Measurements from ENCODE around the gene MTHFD1. TPM values are rescaled to one million over a fixed set of nuclear protein-coding genes. Genes with fewer than 3 reads are reported as not detected.

The MTHFD1 gene
- total RNA-seq, 3 donors from 2014 or later (not counting 1 experiment from before 2014, with no cell fraction given) = 27.6 to 34.6 (median 28.0) TPM

DNA sequence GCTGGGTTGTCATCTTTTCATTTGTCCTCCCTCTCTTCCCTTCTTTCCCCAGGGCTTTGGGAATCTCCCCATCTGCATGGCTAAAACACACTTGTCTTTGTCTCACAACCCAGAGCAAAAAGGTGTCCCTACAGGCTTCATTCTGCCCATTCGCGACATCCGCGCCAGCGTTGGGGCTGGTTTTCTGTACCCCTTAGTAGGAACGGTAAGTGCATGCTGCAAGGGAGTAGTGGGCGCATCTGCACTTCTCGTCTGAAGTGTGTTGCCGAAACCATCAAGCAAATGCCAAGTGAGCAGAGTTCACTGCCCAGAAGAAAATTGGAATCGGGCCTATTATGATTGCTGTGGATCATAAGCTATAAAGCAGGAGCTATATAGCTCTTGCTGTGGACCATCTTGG is 66.5 kb downstream of the MTHFD1 start:
- H3K36me3 ChIP-seq (ENCODE audit: control insufficient read depth, insufficient read depth, low read length) = peaks cover 7% of the 10 kb centered on the region
- intact Hi-C loops (cut with micrococcal nuclease) = no loop called here
- H3K27ac ChIP-seq (ENCODE audit: low read length) = no peak overlapping the region
- no peak overlapping the region for H3K4me3 ChIP-seq (ENCODE audit: low read length)
- TF ChIP-seq, protein P1, sequence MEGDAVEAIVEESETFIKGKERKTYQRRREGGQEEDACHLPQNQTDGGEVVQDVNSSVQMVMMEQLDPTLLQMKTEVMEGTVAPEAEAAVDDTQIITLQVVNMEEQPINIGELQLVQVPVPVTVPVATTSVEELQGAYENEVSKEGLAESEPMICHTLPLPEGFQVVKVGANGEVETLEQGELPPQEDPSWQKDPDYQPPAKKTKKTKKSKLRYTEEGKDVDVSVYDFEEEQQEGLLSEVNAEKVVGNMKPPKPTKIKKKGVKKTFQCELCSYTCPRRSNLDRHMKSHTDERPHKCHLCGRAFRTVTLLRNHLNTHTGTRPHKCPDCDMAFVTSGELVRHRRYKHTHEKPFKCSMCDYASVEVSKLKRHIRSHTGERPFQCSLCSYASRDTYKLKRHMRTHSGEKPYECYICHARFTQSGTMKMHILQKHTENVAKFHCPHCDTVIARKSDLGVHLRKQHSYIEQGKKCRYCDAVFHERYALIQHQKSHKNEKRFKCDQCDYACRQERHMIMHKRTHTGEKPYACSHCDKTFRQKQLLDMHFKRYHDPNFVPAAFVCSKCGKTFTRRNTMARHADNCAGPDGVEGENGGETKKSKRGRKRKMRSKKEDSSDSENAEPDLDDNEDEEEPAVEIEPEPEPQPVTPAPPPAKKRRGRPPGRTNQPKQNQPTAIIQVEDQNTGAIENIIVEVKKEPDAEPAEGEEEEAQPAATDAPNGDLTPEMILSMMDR (IDR thresholded peaks at IDR 0.05) = no peak
- Mint-ChIP-seq H3K4me3 (no peak overlapping the region), H3K4me1 (peaks cover 9 to 26% of the 10 kb centered on the region in 2 donors), H3K36me3 (no peaks in the 10 kb centered on the region), H3K27ac (no peak overlapping the region), H3K9me3 (no peaks in the 10 kb centered on the region), H3K27me3 (ENCODE audit: low read depth in 2 of 2) (no peaks in the 10 kb centered on the region)
- H3K9me3 ChIP-seq (ENCODE audit: control insufficient read depth, insufficient read depth, low read length) = no peaks in the 10 kb centered on the region
- DNase-seq = no peak
- 96% methylated on average over 10 of the region's 10 CpGs for WGBS (ENCODE audit: insufficient coverage)
- no peak for ATAC-seq
- H3K4me1 ChIP-seq (ENCODE audit: control insufficient read depth, insufficient read depth, low read length) = peaks cover 13% of the 10 kb centered on the region
- no peaks in the 10 kb centered on the region for H3K27me3 ChIP-seq (ENCODE audit: control insufficient read depth, insufficient read depth, low read length)

DNA sequence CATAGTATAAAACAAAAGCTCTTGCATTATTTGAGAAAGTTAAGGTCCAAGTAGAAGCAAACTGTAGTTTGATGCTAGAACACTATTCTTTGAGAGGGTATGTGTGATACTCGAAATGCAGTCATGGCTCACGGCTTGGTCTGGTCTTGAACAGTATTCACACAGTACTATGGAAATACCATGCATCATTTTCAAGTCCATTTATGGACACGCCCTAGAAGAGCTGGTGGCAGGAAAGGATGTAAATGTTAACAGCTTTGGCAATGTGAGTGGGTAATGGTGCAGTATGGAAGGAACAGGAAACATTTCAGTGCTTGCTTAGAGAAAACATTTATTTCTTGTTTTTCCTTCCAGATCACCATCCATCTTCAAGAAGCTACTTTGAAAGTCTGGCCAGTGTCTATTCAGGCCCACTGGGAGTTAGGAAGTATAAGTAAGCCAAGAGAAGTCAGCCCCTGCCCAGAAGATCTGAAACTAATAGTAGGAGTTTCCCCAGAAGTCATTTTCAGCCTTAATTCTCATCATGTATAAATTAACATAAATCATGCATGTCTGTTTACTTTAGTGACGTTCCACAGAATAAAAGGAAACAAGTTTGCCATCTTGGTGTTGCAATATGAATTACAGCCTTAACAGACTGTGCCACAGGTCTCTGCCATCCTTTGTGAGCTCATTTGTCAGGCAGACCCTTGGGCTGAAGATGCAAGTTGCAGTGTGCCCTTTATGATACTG is 71.4 kb downstream of the MTHFD1 start:
- no peaks in the 10 kb centered on the region for H3K9me3 Mint-ChIP-seq
- peak in 1 of 3 donors; percentile 60 for ATAC-seq

DNA sequence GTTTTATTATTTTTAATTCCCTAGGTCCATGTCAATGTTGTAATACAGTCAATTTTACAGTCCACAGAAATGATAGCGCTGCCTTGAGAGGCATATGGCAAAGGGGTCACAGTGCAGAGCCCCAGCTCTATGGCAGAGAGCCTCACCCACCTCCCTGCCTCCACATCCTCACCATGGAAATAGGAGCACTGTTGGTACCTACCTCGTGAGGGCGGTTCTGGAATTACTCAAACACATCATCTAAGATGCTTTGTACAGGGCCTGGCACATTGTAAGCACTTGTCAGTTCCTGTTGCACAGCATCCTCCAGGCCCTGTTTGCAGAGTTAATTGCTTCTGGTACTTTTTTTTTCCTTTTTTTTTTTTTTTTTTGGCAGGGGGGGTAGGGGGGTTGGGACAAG is 73.1 kb downstream of the MTHFD1 start:
- Mint-ChIP-seq H3K4me1 (peaks cover 15 to 32% of the 10 kb centered on the region in 2 donors), H3K9me3 (no peaks in the 10 kb centered on the region), H3K27ac (no peak overlapping the region), H3K27me3 (ENCODE audit: low read depth in 2 of 2) (no peaks in the 10 kb centered on the region), H3K4me3 (no peak overlapping the region), H3K36me3 (no peaks in the 10 kb centered on the region)
- Histone ChIP-seq H3K4me1 (ENCODE audit: control insufficient read depth, insufficient read depth, low read length) (peaks cover 18% of the 10 kb centered on the region), H3K27me3 (ENCODE audit: control insufficient read depth, insufficient read depth, low read length) (no peaks in the 10 kb centered on the region), H3K4me3 (ENCODE audit: low read length) (no peak overlapping the region), H3K9me3 (ENCODE audit: control insufficient read depth, insufficient read depth, low read length) (no peaks in the 10 kb centered on the region), H3K36me3 (ENCODE audit: control insufficient read depth, insufficient read depth, low read length) (no peaks in the 10 kb centered on the region), H3K27ac (ENCODE audit: low read length) (no peak overlapping the region)
- intact Hi-C loops (cut with micrococcal nuclease) = no loop called here
- ATAC-seq (no peak), DNase-seq (no peak)
- WGBS (ENCODE audit: insufficient coverage) = 95% methylated on average over 3 of the region's 3 CpGs
- TF ChIP-seq, protein P1 (IDR thresholded peaks at IDR 0.05) = no peak

More for the DNA sequence above, 71.4 kb downstream of the MTHFD1 start:
- Mint-ChIP-seq H3K27ac (peak overlapping the region; percentile 6 to 51), H3K4me1 (peaks cover 5 to 26% of the 10 kb centered on the region in 2 donors), H3K27me3 (ENCODE audit: low read depth in 2 of 2) (no peaks in the 10 kb centered on the region), H3K4me3 (no peak overlapping the region), H3K36me3 (no peaks in the 10 kb centered on the region)
- Histone ChIP-seq H3K36me3 (ENCODE audit: control insufficient read depth, insufficient read depth, low read length) (peaks cover 2% of the 10 kb centered on the region), H3K27ac (ENCODE audit: low read length) (no peak overlapping the region), H3K4me3 (ENCODE audit: low read length) (no peak overlapping the region), H3K4me1 (ENCODE audit: control insufficient read depth, insufficient read depth, low read length) (peaks cover 10% of the 10 kb centered on the region), H3K9me3 (ENCODE audit: control insufficient read depth, insufficient read depth, low read length) (no peaks in the 10 kb centered on the region), H3K27me3 (ENCODE audit: control insufficient read depth, insufficient read depth, low read length) (no peaks in the 10 kb centered on the region)
- intact Hi-C loops (cut with micrococcal nuclease) = no loop called here
- WGBS (ENCODE audit: insufficient coverage) = 84% methylated on average over 4 of the region's 4 CpGs
- no peak for DNase-seq
- TF ChIP-seq, protein P1 (IDR thresholded peaks at IDR 0.05) = no peak

DNA sequence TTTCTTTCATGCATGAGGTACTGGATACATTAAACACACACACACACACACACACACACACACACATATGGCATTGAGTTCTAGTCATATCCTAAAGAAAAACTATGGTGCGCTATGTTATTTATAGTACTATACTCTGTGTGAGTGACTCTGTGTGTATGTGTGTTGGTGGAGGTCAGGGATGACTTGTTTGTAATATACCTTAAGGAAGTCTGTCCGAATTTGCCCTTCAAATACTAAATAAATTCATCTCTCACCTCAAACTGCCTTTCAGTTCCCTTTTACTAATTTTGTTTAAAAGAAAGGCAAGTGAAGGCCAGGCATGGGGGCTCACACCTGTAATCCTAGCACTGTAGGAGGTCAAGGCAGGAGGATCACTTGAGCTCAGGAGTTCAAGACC is 75.0 kb downstream of the MTHFD1 start:
- Histone ChIP-seq H3K4me1 (ENCODE audit: control insufficient read depth, insufficient read depth, low read length) (peaks cover 14% of the 10 kb centered on the region), H3K4me3 (ENCODE audit: low read length) (no peak overlapping the region), H3K9me3 (ENCODE audit: control insufficient read depth, insufficient read depth, low read length) (no peaks in the 10 kb centered on the region), H3K27me3 (ENCODE audit: control insufficient read depth, insufficient read depth, low read length) (no peaks in the 10 kb centered on the region), H3K36me3 (ENCODE audit: control insufficient read depth, insufficient read depth, low read length) (no peaks in the 10 kb centered on the region), H3K27ac (ENCODE audit: low read length) (no peak overlapping the region)
- no CpG with 5 or more reads among the region's 2 CpGs for WGBS (ENCODE audit: insufficient coverage)
- intact Hi-C loops (cut with micrococcal nuclease) = no loop called here
- TF ChIP-seq, protein P1 (IDR thresholded peaks at IDR 0.05) = no peak
- Mint-ChIP-seq H3K4me1 (peaks cover 32 to 47% of the 10 kb centered on the region in 2 donors), H3K4me3 (no peak overlapping the region), H3K9me3 (no peaks in the 10 kb centered on the region), H3K27ac (peak overlapping the region in 1 of 2 donors; percentile 92), H3K36me3 (no peaks in the 10 kb centered on the region), H3K27me3 (ENCODE audit: low read depth in 2 of 2) (no peaks in the 10 kb centered on the region)
- DNase-seq = no peak
- no peak for ATAC-seq

Data from natural killer cell (primary cell).